Measurements from ENCODE around the gene COX7A2L. TPM values are rescaled to one million over a fixed set of nuclear protein-coding genes. Genes with fewer than 3 reads are reported as not detected.

The COX7A2L gene
- total RNA-seq, 1 donor from 2014 or later = 126 TPM

DNA sequence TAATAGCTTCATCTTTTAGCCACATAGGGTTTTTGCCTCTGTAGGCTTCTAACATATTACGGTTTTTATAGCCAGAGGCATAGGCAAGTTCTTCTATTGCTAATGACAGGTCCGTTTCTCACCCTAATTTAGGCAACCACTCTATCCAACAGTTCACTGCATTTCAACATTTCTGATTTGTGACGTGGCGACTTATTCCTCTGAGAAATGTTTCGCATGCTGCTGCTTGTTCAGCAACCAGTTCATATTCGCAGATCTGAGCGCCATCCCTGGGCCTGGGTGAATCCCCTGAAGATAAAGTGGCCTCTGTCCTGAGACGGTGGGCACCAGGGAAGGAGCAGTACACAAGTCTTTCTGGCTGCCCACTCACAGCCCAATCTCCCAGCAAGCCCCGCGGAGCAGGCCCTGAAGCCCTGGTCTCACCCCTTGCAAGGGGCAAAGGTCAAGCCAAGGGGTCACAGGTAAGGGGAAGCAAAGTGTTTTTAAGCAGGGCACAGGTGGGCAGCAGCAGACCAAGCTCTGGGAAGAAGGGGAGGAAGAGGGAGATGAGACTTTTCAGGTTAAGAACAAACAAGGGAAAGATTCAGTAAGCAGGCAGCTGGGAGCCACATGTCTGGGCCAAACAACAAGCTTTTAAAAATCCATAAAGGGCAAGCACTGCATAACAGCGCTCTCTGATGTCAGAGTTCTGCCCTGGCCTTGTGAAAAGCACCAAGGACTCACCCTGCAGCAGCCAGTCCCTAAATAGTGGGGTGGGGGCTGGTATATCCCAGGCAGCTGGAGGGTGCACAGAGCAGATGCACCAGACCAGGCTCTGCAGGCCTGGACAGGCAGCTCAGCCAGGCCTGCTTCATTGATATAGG, 10.8 kb upstream of the COX7A2L start:
- Mint-ChIP-seq H3K36me3 (ENCODE audit: low read depth, unreplicated experiment) (no peaks in the 10 kb centered on the region), H3K9me3 (ENCODE audit: unreplicated experiment) (no peaks in the 10 kb centered on the region), H3K4me3 (ENCODE audit: unreplicated experiment) (no peak overlapping the region), H3K27me3 (ENCODE audit: low read depth, unreplicated experiment) (peaks cover 2% of the 10 kb centered on the region), H3K27ac (ENCODE audit: unreplicated experiment) (no peak overlapping the region), H3K4me1 (ENCODE audit: low read depth, unreplicated experiment) (peaks cover 5% of the 10 kb centered on the region)
- H3K4me1 ChIP-seq (ENCODE audit: insufficient read depth, low read length) = no peaks in the 10 kb centered on the region
- FAIRE-seq = no peak
- no peaks in the 10 kb centered on the region for H3K36me3 ChIP-seq (ENCODE audit: insufficient read depth, low read length)
- TF ChIP-seq, protein P1, sequence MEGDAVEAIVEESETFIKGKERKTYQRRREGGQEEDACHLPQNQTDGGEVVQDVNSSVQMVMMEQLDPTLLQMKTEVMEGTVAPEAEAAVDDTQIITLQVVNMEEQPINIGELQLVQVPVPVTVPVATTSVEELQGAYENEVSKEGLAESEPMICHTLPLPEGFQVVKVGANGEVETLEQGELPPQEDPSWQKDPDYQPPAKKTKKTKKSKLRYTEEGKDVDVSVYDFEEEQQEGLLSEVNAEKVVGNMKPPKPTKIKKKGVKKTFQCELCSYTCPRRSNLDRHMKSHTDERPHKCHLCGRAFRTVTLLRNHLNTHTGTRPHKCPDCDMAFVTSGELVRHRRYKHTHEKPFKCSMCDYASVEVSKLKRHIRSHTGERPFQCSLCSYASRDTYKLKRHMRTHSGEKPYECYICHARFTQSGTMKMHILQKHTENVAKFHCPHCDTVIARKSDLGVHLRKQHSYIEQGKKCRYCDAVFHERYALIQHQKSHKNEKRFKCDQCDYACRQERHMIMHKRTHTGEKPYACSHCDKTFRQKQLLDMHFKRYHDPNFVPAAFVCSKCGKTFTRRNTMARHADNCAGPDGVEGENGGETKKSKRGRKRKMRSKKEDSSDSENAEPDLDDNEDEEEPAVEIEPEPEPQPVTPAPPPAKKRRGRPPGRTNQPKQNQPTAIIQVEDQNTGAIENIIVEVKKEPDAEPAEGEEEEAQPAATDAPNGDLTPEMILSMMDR (IDR thresholded peaks at IDR 0.05; ENCODE audit: insufficient read depth, low read depth, low read length) = no peak
- TF ChIP-seq EZH2 (IDR thresholded peaks at IDR 0.05; ENCODE audit: insufficient read depth, low read length) = no peak
- no peak overlapping the region for H3K4me3 ChIP-seq (ENCODE audit: insufficient read depth, low read depth, low read length)
- no peak for DNase-seq (ENCODE audit: low read depth)
- no peak overlapping the region for H3K27ac ChIP-seq (ENCODE audit: low read depth, low read length)
- no peak overlapping the region for H2AFZ ChIP-seq (ENCODE audit: low read depth, low read length)
- H3K27me3 ChIP-seq (ENCODE audit: insufficient read depth, low read length) = peaks cover 6% of the 10 kb centered on the region
- no peaks in the 10 kb centered on the region for H3K9me3 ChIP-seq (ENCODE audit: insufficient read depth, low read depth, low read length)
- no peak overlapping the region for H3K9ac ChIP-seq (ENCODE audit: low read length)
- no peak overlapping the region for H3K4me2 ChIP-seq (ENCODE audit: low read length)
- no peaks in the 10 kb centered on the region for H4K20me1 ChIP-seq (ENCODE audit: insufficient read depth, low read length)
- no peaks in the 10 kb centered on the region for H3K79me2 ChIP-seq (ENCODE audit: insufficient read depth, low read length)

DNA sequence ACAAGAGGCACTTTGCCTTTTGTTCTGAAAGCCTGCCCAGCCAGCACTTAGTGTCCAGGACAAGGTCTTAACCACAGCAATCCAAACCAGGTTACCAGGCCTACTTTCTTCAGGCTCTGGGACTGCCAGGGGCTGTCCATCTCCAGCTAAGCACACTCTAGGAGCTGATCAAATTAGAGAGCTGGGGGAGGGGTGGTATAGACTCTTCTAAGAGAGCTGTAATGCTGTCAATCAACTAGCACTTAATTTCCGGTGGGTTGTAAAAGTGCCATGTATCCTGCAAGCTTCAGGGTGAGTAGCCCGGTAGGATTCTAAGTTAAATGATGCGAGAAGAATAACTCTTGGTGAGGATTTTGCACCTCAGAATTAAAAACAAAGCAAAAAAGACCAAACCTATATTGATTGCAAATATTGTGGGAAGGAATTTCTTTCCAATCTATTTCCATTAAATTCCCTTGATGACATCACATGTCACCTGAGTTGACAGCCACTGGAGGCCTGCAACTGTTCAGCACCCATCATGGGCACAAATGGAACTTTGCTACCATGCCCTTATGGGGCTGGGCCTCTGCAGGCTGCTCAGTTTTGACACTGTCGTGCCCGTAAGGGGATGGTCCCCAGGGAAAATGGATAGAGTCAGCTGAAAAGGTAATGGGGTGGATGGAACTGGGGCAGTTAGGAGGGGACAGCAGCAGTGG, 8.7 kb upstream of the COX7A2L start:
- no peak overlapping the region for H3K27ac Mint-ChIP-seq (ENCODE audit: unreplicated experiment)
- no peak overlapping the region for H3K4me3 ChIP-seq (ENCODE audit: insufficient read depth, low read depth, low read length)
- H3K9ac ChIP-seq (ENCODE audit: low read length) = no peak overlapping the region
- peaks cover 5% of the 10 kb centered on the region for H3K4me1 Mint-ChIP-seq (ENCODE audit: low read depth, unreplicated experiment)
- no peaks in the 10 kb centered on the region for H3K9me3 ChIP-seq (ENCODE audit: insufficient read depth, low read depth, low read length)
- no peaks in the 10 kb centered on the region for H3K36me3 ChIP-seq (ENCODE audit: insufficient read depth, low read length)
- no peak overlapping the region for H3K4me2 ChIP-seq (ENCODE audit: low read length)
- FAIRE-seq = no peak
- H3K9me3 Mint-ChIP-seq (ENCODE audit: unreplicated experiment) = no peaks in the 10 kb centered on the region
- H3K36me3 Mint-ChIP-seq (ENCODE audit: low read depth, unreplicated experiment) = no peaks in the 10 kb centered on the region
- H4K20me1 ChIP-seq (ENCODE audit: insufficient read depth, low read length) = no peaks in the 10 kb centered on the region
- H3K27me3 Mint-ChIP-seq (ENCODE audit: low read depth, unreplicated experiment) = no peaks in the 10 kb centered on the region
- no peaks in the 10 kb centered on the region for H3K4me1 ChIP-seq (ENCODE audit: insufficient read depth, low read length)
- no peaks in the 10 kb centered on the region for H3K79me2 ChIP-seq (ENCODE audit: insufficient read depth, low read length)
- peaks cover 6% of the 10 kb centered on the region for H3K27me3 ChIP-seq (ENCODE audit: insufficient read depth, low read length)
- H3K4me3 Mint-ChIP-seq (ENCODE audit: unreplicated experiment) = no peak overlapping the region
- TF ChIP-seq EZH2 (IDR thresholded peaks at IDR 0.05; ENCODE audit: insufficient read depth, low read length) = no peak
- TF ChIP-seq, protein P1 (IDR thresholded peaks at IDR 0.05; ENCODE audit: insufficient read depth, low read depth, low read length) = no peak
- no peak overlapping the region for H3K27ac ChIP-seq (ENCODE audit: low read depth, low read length)
- DNase-seq (ENCODE audit: low read depth) = no peak
- H2AFZ ChIP-seq (ENCODE audit: low read depth, low read length) = no peak overlapping the region
